GM21528 (cell line): ENCODE measurements around the gene CACNA1I.

Experiments
- ATAC-seq: cut with Tn5 transposase; IDR thresholded peaks from one replicate; pipeline ENCODE4 v1.9.1; 2021; ENCODE audit warnings: mild to moderate bottlenecking, moderate library complexity; ENCODE audit not compliant: unreplicated experiment, low FRiP score

CACNA1I gene

GRCh38 chr22:39686776-39687525 lies 116.4 kb downstream of the CACNA1I start:
- ATAC-seq = no peak

GRCh38 chr22:39688186-39688785 lies 117.7 kb downstream of the CACNA1I start:
- ATAC-seq = no peak

GRCh38 chr22:39689421-39689820 lies 118.9 kb downstream of the CACNA1I start:
- no peak for ATAC-seq

- ATAC-seq = no peak
These were observed 120.5 kb downstream of the CACNA1I start for GRCh38 chr22:39690881-39691605.

GRCh38 chr22:39693943-39694500 lies 123.5 kb downstream of the CACNA1I start:
- no peak for ATAC-seq

- no peak for ATAC-seq
These were observed 127.4 kb downstream of the CACNA1I start for GRCh38 chr22:39697790-39698430.

GRCh38 chr22:39699631-39700360 lies 129.2 kb downstream of the CACNA1I start:
- no peak for ATAC-seq

GRCh38 chr22:39700565-39700964 lies 130.0 kb downstream of the CACNA1I start:
- ATAC-seq = no peak

GRCh38 chr22:39703091-39703490 lies 132.5 kb downstream of the CACNA1I start:
- ATAC-seq = no peak

- no peak for ATAC-seq
These were observed 133.5 kb downstream of the CACNA1I start for GRCh38 chr22:39703928-39704639.

- no peak for ATAC-seq
These were observed 134.8 kb downstream of the CACNA1I start for GRCh38 chr22:39705386-39705785.

- no peak for ATAC-seq
These were observed 136.0 kb downstream of the CACNA1I start for GRCh38 chr22:39706376-39707140.

- ATAC-seq = no peak
These were observed 136.8 kb downstream of the CACNA1I start for GRCh38 chr22:39707351-39707750.

GRCh38 chr22:39707816-39708215 lies 137.3 kb downstream of the CACNA1I start:
- no peak for ATAC-seq

- no peak for ATAC-seq
These were observed 140.0 kb downstream of the CACNA1I start for GRCh38 chr22:39710380-39711150.

- ATAC-seq = no peak
These were observed 141.5 kb downstream of the CACNA1I start for GRCh38 chr22:39712081-39712480.

GRCh38 chr22:39712751-39713525 lies 142.4 kb downstream of the CACNA1I start:
- no peak for ATAC-seq
